Neutrophil (primary cell): ENCODE results near the gene KIF25.

ENCODE experiments used
- H3K27ac ChIP-seq: fragments of 200-600 bp; sonication (generic); 2 replicates; pipeline ENCODE4 v1.5.1; 2016; ENCODE audit warnings: mild to moderate bottlenecking, moderate library complexity
- H3K27me3 ChIP-seq: fragments of 200-600 bp; sonication (generic); 2 replicates; pipeline ENCODE4 v1.6.0; 2016; ENCODE audit warnings: mild to moderate bottlenecking
- H3K36me3 ChIP-seq: fragments of 200-600 bp; sonication (generic); 2 replicates; pipeline ENCODE4 v1.5.1; 2017
- H3K4me1 ChIP-seq, 2 experiments: fragments of 200-600 bp in 1 of 2; sonication (generic) in 1 of 2; 1 replicate in 1 of 2; 2 replicates in 1 of 2; pipeline versions ENCODE4 v1.5.1 to v1.6.1; 2013 to 2016; ENCODE audit warnings: low read depth in 1 of 2, low read length in 1 of 2, mild to moderate bottlenecking in 1 of 2, moderate library complexity in 1 of 2; ENCODE audit not compliant: control insufficient read depth in 1 of 2, insufficient read depth in 1 of 2
- H3K4me3 ChIP-seq, 2 experiments: fragments of 200-600 bp in 1 of 2; sonication (generic) in 1 of 2; 1 replicate in 1 of 2; 2 replicates in 1 of 2; pipeline ENCODE4 v1.5.1; 2013 to 2016; ENCODE audit warnings: low read depth in 1 of 2, low read length in 1 of 2, mild to moderate bottlenecking in 1 of 2, moderate library complexity in 1 of 2
- H3K9me3 ChIP-seq: fragments of 200-600 bp; sonication (generic); 2 replicates; pipeline ENCODE4 v1.5.1; 2016
- CTCF ChIP-seq: fragments of 200-600 bp; sonication (generic); IDR thresholded peaks from 2 replicates; pipeline ENCODE4 v1.5.1; 2016; ENCODE audit warnings: antibody characterized with exemption

The KIF25 gene

DNA sequence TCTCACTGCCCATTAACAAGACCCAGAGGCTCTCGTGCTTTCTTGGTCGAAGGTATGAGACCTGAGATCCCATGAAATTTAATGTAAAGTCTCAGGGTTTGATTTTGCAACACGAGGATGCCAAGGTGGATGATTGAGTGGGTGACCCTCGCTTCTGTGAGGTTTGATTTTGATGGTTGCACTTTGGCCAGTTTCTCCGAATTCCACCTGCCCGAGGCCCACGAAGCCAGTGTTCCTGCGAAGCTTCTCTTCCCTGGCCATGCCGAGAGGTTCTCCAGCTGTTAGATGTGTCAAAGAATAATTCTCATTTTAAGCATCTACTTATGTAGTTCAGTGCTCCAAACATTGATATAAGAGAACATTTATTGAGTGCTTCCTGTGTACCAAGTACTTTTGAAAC lies at the start of gene KIF25:
TSS of gene KIF25 (plus strand) at position 30 of the 400 bp plus-strand sequence. CDS start 31,915 bp downstream, outside the sequence.
- no peaks in the 10 kb centered on the region for H3K9me3 ChIP-seq
- no peaks in the 10 kb centered on the region for H3K36me3 ChIP-seq
- H3K27ac ChIP-seq = no peak within 1 kb of the TSS
- no peaks in the 10 kb centered on the region for H3K4me1 ChIP-seq
- H3K27me3 ChIP-seq = no peaks in the 10 kb centered on the region
- no peak within 1 kb of the TSS for H3K4me3 ChIP-seq
- no peak for TF ChIP-seq CTCF

GRCh38 chr6:167947716-167948115 lies 49.8 kb upstream of the KIF25 start:
- no peak overlapping the region for H3K4me3 ChIP-seq
- TF ChIP-seq CTCF = no peak
- peaks cover 3% of the 10 kb centered on the region for H3K36me3 ChIP-seq
- no peaks in the 10 kb centered on the region for H3K27me3 ChIP-seq
- H3K4me1 ChIP-seq = no peaks in the 10 kb centered on the region
- H3K9me3 ChIP-seq = no peaks in the 10 kb centered on the region
- H3K27ac ChIP-seq = no peak overlapping the region

DNA sequence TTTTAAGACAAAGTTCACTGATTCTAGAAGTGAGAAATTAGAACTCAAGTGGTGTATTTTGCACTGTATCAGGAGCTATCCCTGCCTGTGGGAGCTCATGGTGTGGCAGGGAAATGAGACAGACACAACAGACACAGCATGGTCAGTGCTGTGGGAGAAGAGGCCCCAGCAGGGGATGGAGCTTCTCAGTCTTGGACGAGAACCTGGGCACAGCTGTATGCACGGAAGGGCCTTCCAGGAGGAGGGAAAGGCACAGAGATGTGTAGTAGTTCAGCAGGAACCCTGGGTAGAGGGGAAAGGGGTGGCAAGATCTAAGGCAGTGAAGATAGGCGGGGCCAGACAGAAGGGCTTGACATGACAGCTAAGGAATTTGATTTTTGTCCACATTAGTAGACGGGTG lies 48.8 kb upstream of the KIF25 start:
- Histone ChIP-seq H3K27me3 (no peaks in the 10 kb centered on the region), H3K36me3 (peaks cover 3% of the 10 kb centered on the region), H3K4me1 (no peaks in the 10 kb centered on the region), H3K4me3 (no peak overlapping the region), H3K27ac (no peak overlapping the region), H3K9me3 (no peaks in the 10 kb centered on the region)
- TF ChIP-seq CTCF = no peak

- Histone ChIP-seq H3K4me3 (no peak overlapping the region), H3K36me3 (peaks cover 3% of the 10 kb centered on the region)
Measured at GRCh38 chr6:167949121-167949684, 48.3 kb upstream of the KIF25 start.

GRCh38 chr6:167951781-167952511 lies 45.5 kb upstream of the KIF25 start:
- H3K27ac ChIP-seq = no peak overlapping the region
- no peak for TF ChIP-seq CTCF
- H3K4me3 ChIP-seq = no peak overlapping the region
- H3K9me3 ChIP-seq = no peaks in the 10 kb centered on the region
- H3K4me1 ChIP-seq = no peaks in the 10 kb centered on the region
- H3K36me3 ChIP-seq = peaks cover 3% of the 10 kb centered on the region
- no peaks in the 10 kb centered on the region for H3K27me3 ChIP-seq

More at GRCh38 chr6:167949121-167949684, 48.3 kb upstream of the KIF25 start:
- H3K4me1 ChIP-seq = no peaks in the 10 kb centered on the region
- no peak for TF ChIP-seq CTCF
- H3K9me3 ChIP-seq = no peaks in the 10 kb centered on the region
- H3K27me3 ChIP-seq = no peaks in the 10 kb centered on the region
- no peak overlapping the region for H3K27ac ChIP-seq
